NCI-H1048 (cell line): ENCODE results near the gene CBFA2T3.

Source experiments
- DNase-seq: peaks from one replicate; lab custom pipeline; 2025; lab: John Stamatoyannopoulos, UW

CBFA2T3 gene

GRCh38 chr16:88976366-88977017 lies 515 bp downstream of the CBFA2T3 start:
- DNase-seq = no peak

GRCh38 chr16:88975511-88976061 lies 1.4 kb downstream of the CBFA2T3 start:
- DNase-seq = no peak

GRCh38 chr16:88974916-88975215 lies 2.1 kb downstream of the CBFA2T3 start:
- no peak for DNase-seq

- DNase-seq = no peak
Observed at GRCh38 chr16:88974080-88974915, 2.7 kb downstream of the CBFA2T3 start.

GRCh38 chr16:88973415-88974050 lies 3.5 kb downstream of the CBFA2T3 start:
- no peak for DNase-seq

GRCh38 chr16:88973007-88973410 lies 4.0 kb downstream of the CBFA2T3 start:
- no peak for DNase-seq

GRCh38 chr16:88972349-88972748 lies 4.7 kb downstream of the CBFA2T3 start:
- no peak for DNase-seq

GRCh38 chr16:88971371-88972097 lies 5.5 kb downstream of the CBFA2T3 start:
- no peak for DNase-seq

- DNase-seq = no peak
Observed at GRCh38 chr16:88970539-88971065, 6.4 kb downstream of the CBFA2T3 start.

GRCh38 chr16:88970050-88970449 lies 7.0 kb downstream of the CBFA2T3 start:
- no peak for DNase-seq

GRCh38 chr16:88969361-88969831 lies 7.6 kb downstream of the CBFA2T3 start:
- no peak for DNase-seq

- DNase-seq = no peak
Observed at GRCh38 chr16:88968589-88969280, 8.3 kb downstream of the CBFA2T3 start.

GRCh38 chr16:88967830-88968588 lies 9.0 kb downstream of the CBFA2T3 start:
- no peak for DNase-seq

GRCh38 chr16:88966986-88967829 lies 9.8 kb downstream of the CBFA2T3 start:
- DNase-seq = no peak

- no peak for DNase-seq
Observed at GRCh38 chr16:88965826-88966480, 11.1 kb downstream of the CBFA2T3 start.

- DNase-seq = no peak
Observed at GRCh38 chr16:88965411-88965810, 11.6 kb downstream of the CBFA2T3 start.

- no peak for DNase-seq
Observed at GRCh38 chr16:88964636-88965035, 12.4 kb downstream of the CBFA2T3 start.

- no peak for DNase-seq
Observed at GRCh38 chr16:88963583-88963982, 13.4 kb downstream of the CBFA2T3 start.
